K562 (cell line): ENCODE measurements around the gene DPP10. TPM values are rescaled to one million over a fixed set of nuclear protein-coding genes. Genes with fewer than 3 reads are reported as not detected.
A peak's percentile ranks its signal among the peaks of the same experiment; 100 is the strongest.

ENCODE experiments used
- ATAC-seq: fragments of 200-7000 bp; cut with Tn5 transposase; 3 replicates; pipeline ENCODE4 v1.9.1; 2020; ENCODE audit warnings: moderate library complexity
- BruUV-seq: library from RNA; stranded (reverse); fragments of 400-500 nt; replicated peaks from 2 replicates; lab custom pipeline; 2021; lab: Mats Ljungman, UMichigan
- CTCF ChIA-PET: fragments of 300-600 bp; formaldehyde crosslinking; extraction: SDS; loops from one replicate; lab custom pipeline; 2021; ENCODE audit warnings: low intra/inter-chr PET ratio; lab: Yijun Ruan, JAX
- POLR2A ChIA-PET: fragments of 300-600, 350-650 bp; sonication (Branson Sonifier 250); formaldehyde crosslinking; extraction: SDS; loops from one replicate; lab custom pipeline; 2021; ENCODE audit warnings: antibody characterized with exemption, inconsistent platforms; lab: Yijun Ruan, JAX
- DNase-seq, 4 experiments: peaks; one replicate each; pipeline versions ENCODE4 v3.0.0 to v3.0.0-alpha.2; 2011 to 2018; ENCODE audit warnings: low spot score in 3 of 4, mixed read lengths in 3 of 4; ENCODE audit errors: extremely low read depth in 1 of 4
- FAIRE-seq: peaks from 2 replicates; lab custom pipeline; 2011; peaks lifted over from hg19 to GRCh38; lab: Jason Lieb, UNC
- H2AFZ ChIP-seq: 2 replicates; pipeline ENCODE4 v1.6.0; 2011; ENCODE audit warnings: low read depth, low read length, control low read depth, inconsistent platforms
- H3K27ac ChIP-seq: fragments of 200-600 bp; 3 replicates; pipeline ENCODE4 v1.8.0; 2011; ENCODE audit warnings: low read depth, mild to moderate bottlenecking, control low read depth, inconsistent platforms, low read length, moderate library complexity, mixed read lengths; ENCODE audit errors: extremely low read depth
- H3K27me3 ChIP-seq, 2 experiments: fragments of 300-600 bp in 1 of 2; 2 replicates in 1 of 2; 3 replicates in 1 of 2; pipeline versions ENCODE4 v1.6.0 to v1.8.0; 2011; ENCODE audit warnings: inconsistent platforms in 2 of 2, low read length in 2 of 2, mild to moderate bottlenecking in 1 of 2, mixed read lengths in 1 of 2, moderate library complexity in 1 of 2; ENCODE audit not compliant: control insufficient read depth in 2 of 2, insufficient read depth in 2 of 2
- H3K36me3 ChIP-seq: fragments of 300-600 bp; 3 replicates; pipeline ENCODE4 v1.8.0; 2011; ENCODE audit warnings: mild to moderate bottlenecking, low read length, inconsistent platforms; ENCODE audit not compliant: control insufficient read depth, insufficient read depth
- H3K4me1 ChIP-seq, 2 experiments: fragments of 200-600 bp in 1 of 2; replicated peaks in 1 of 2; 2 replicates in 1 of 2; 3 replicates in 1 of 2; pipeline versions ENCODE4 v1.5.1 to v1.8.0; 2011; ENCODE audit warnings: inconsistent platforms in 2 of 2, low read length in 2 of 2, mild to moderate bottlenecking in 1 of 2, mixed read lengths in 1 of 2, moderate library complexity in 1 of 2; ENCODE audit not compliant: control insufficient read depth in 2 of 2, insufficient read depth in 2 of 2
- H3K4me2 ChIP-seq: 2 replicates; pipeline ENCODE4 v1.6.1; 2011; ENCODE audit warnings: low read length, control low read depth, inconsistent platforms, mixed read lengths; ENCODE audit not compliant: insufficient read depth
- H3K4me3 ChIP-seq: fragments of 200-600 bp; sonication (generic), shearing (Covaris generic); 2 replicates; pipeline ENCODE4 v1.5.1; 2016; ENCODE audit warnings: control low read depth, inconsistent platforms
- H3K79me2 ChIP-seq: fragments of 200-600 bp; 3 replicates; pipeline ENCODE4 v1.8.0; 2011; ENCODE audit warnings: low read length, inconsistent platforms; ENCODE audit not compliant: control insufficient read depth, insufficient read depth
- H3K9ac ChIP-seq, 2 experiments: 2 replicates each; pipeline versions ENCODE4 v1.6.0 to v1.6.1; 2011; ENCODE audit warnings: low read depth in 2 of 2, low read length in 2 of 2, control low read depth in 1 of 2, inconsistent platforms in 1 of 2, mild to moderate bottlenecking in 1 of 2, mixed read lengths in 1 of 2; ENCODE audit not compliant: insufficient read depth in 1 of 2
- H3K9me1 ChIP-seq: one replicate; pipeline ENCODE4 v1.6.0; 2011; ENCODE audit warnings: inconsistent platforms, mild to moderate bottlenecking, low read length, moderate library complexity; ENCODE audit not compliant: control insufficient read depth, insufficient read depth
- H3K9me3 ChIP-seq: replicated peaks from 2 replicates; pipeline ENCODE4 v1.5.1; 2011; ENCODE audit warnings: low read depth, low read length, inconsistent platforms; ENCODE audit not compliant: control insufficient read depth, insufficient read depth
- H4K20me1 ChIP-seq: replicated peaks from 2 replicates; pipeline ENCODE4 v1.6.1; 2011; ENCODE audit warnings: low read length, inconsistent platforms, mixed read lengths; ENCODE audit not compliant: control insufficient read depth, insufficient read depth
- KDM1A ChIP-seq, 2 experiments: fragments of 450-650 bp; IDR thresholded peaks; 2 replicates each; pipeline ENCODE4 v1.6.1; 2016; ENCODE audit warnings: mild to moderate bottlenecking in 2 of 2
- SRSF7 ChIP-seq: fragments of 200-400 bp; formaldehyde crosslinking; optimal IDR thresholded peaks from 2 replicates; pipeline ENCODE3; 2017; ENCODE audit warnings: mild to moderate bottlenecking, low read depth, low read length
- WGBS: fragments of 100-300 bp; shearing (Covaris generic); methylation state at CpG from one replicate; pipeline ENCODE4 v1.1.6; 2016; ENCODE audit warnings: low coverage, mixed read lengths; ENCODE audit not compliant: insufficient coverage; ENCODE audit errors: missing lambda C conversion rate; 5-methylcytosine and 5-hydroxymethylcytosine counted together
- in situ Hi-C: fragments of 300-500 bp; cut with MboI; formaldehyde crosslinking; loops from 4 replicates; pipeline ENCODE4 v1.15.0; 2018; ENCODE audit warnings: inconsistent platforms, mixed read lengths
- intact Hi-C: fragments of 100-400 bp; cut with micrococcal nuclease; formaldehyde crosslinking; loops from 2 replicates; pipeline ENCODE4 v1.14.2; 2022
- polyA plus RNA-seq, 8 experiments: library from polyadenylated mRNA; depleted of rRNA in 4 of 8; stranded (reverse) in 5 of 8; unstranded in 3 of 8; fragments of >200 nt; fragmentation: Nextera tagmentation in 2 of 8; fragmentation: Illumina TruSeq in 1 of 8; extraction: Ambion mirVana in 2 of 8; extraction: Trizol in 1 of 8; gene quantifications; 2 replicates each; pipeline versions ENCODE4 v1.2.1 to v1.2.3, GENCODE V29; 2011 to 2014; ENCODE audit warnings: inconsistent platforms in 1 of 8, missing spikeins in 1 of 8
- total RNA-seq, 7 experiments: library from RNA; depleted of rRNA in 6 of 7; stranded (reverse); fragments of >200 nt in 6 of 7; fragmentation: Illumina TruSeq in 2 of 7; extraction: Trizol in 2 of 7; gene quantifications; 2 replicates each; pipeline versions ENCODE4 v1.2.1 to v1.2.3, GENCODE V29; 2011 to 2021; ENCODE audit warnings: low replicate concordance in 1 of 7
- TF ChIP-seq, protein P1 (sequence below), 2 experiments: fragments of 450-650 bp; IDR thresholded peaks; 2 replicates each; pipeline ENCODE4 v1.6.1; 2016; ENCODE audit warnings: mild to moderate bottlenecking in 2 of 2, borderline replicate concordance in 1 of 2, low read depth in 1 of 2, moderate library complexity in 1 of 2

Gene DPP10
- total and polyA plus RNA-seq, 9 of the 15 experiments (the other 6 are each of a cell fraction or from before 2014, with no cell fraction given), result not detected

DNA sequence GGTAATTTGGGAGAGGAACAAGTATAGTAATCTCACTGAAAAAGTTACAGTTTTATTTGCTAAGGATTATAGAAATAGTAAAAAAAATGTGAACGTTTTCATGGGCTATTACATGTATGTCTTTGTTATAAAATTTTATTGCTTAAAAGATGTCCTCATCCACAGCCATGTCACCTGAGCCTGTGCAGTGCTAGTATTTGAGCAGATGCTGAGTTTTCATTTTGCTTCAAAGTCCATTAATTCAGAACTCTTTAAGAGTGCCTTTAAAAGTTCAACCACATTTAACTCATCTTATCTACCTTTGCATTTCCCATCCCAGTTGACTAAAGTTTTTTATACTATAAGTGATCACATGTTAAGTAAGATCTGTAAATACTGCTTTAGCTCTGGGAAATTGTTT is 52.6 kb downstream of the DPP10 start:
- Histone ChIP-seq H2AFZ (no peak overlapping the region), H3K4me3 (no peak overlapping the region), H3K27ac (no peak overlapping the region), H3K36me3 (no peaks in the 10 kb centered on the region), H3K9me3 (no peaks in the 10 kb centered on the region), H3K79me2 (no peaks in the 10 kb centered on the region), H3K27me3 (no peaks in the 10 kb centered on the region), H4K20me1 (no peaks in the 10 kb centered on the region), H3K4me1 (no peaks in the 10 kb centered on the region), H3K9me1 (no peaks in the 10 kb centered on the region), H3K4me2 (no peak overlapping the region), H3K9ac (no peak overlapping the region)
- in situ Hi-C loops (no loop called here), intact Hi-C loops (no loop called here)
- 0% methylated on average over 1 of the region's 1 CpG for WGBS
- no peak for TF ChIP-seq SRSF7
- FAIRE-seq, result no peak
- POLR2A ChIA-PET, result no interaction called here
- CTCF ChIA-PET, result no interaction called here
- no peak for ATAC-seq
- BruUV-seq, result no TSS peak
- DNase-seq, result no peak

DNA sequence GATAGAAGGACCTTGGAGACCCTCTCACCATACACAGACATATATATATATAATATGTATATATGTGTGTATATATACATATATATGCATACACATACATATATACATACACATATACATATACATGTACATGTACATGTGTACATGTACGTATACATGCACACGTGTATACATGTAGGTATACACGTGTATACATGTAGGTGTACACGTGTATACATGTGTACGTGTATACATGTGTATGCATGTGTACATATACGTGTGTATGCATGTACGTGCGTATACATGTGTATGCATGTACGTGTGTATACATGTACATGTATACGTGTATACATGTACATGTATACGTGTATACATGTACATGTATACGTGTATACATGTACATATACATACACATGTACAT is 54.5 kb downstream of the DPP10 start:
- no peak overlapping the region for H3K4me2 ChIP-seq
- H2AFZ ChIP-seq, result no peak overlapping the region
- intact Hi-C loops (no loop called here), in situ Hi-C loops (no loop called here)
- no peaks in the 10 kb centered on the region for H3K4me1 ChIP-seq
- no TSS peak for BruUV-seq
- H3K4me3 ChIP-seq, result no peak overlapping the region
- ChIA-PET CTCF (no interaction called here), POLR2A (no interaction called here)
- H4K20me1 ChIP-seq, result no peaks in the 10 kb centered on the region
- no peaks in the 10 kb centered on the region for H3K27me3 ChIP-seq
- H3K27ac ChIP-seq, result no peak overlapping the region
- no peaks in the 10 kb centered on the region for H3K9me1 ChIP-seq
- DNase-seq (no peak), ATAC-seq (no peak), FAIRE-seq (no peak)
- 3% methylated on average over 9 of the region's 12 CpGs for WGBS
- no peak overlapping the region for H3K9ac ChIP-seq
- no peaks in the 10 kb centered on the region for H3K79me2 ChIP-seq
- no peaks in the 10 kb centered on the region for H3K9me3 ChIP-seq
- no peaks in the 10 kb centered on the region for H3K36me3 ChIP-seq
- TF ChIP-seq KDM1A (IDR thresholded peaks at IDR 0.05), result peak in 1 of 2 experiments; percentile 36; a peak in 1 of 4 replicates
- TF ChIP-seq, protein P1, sequence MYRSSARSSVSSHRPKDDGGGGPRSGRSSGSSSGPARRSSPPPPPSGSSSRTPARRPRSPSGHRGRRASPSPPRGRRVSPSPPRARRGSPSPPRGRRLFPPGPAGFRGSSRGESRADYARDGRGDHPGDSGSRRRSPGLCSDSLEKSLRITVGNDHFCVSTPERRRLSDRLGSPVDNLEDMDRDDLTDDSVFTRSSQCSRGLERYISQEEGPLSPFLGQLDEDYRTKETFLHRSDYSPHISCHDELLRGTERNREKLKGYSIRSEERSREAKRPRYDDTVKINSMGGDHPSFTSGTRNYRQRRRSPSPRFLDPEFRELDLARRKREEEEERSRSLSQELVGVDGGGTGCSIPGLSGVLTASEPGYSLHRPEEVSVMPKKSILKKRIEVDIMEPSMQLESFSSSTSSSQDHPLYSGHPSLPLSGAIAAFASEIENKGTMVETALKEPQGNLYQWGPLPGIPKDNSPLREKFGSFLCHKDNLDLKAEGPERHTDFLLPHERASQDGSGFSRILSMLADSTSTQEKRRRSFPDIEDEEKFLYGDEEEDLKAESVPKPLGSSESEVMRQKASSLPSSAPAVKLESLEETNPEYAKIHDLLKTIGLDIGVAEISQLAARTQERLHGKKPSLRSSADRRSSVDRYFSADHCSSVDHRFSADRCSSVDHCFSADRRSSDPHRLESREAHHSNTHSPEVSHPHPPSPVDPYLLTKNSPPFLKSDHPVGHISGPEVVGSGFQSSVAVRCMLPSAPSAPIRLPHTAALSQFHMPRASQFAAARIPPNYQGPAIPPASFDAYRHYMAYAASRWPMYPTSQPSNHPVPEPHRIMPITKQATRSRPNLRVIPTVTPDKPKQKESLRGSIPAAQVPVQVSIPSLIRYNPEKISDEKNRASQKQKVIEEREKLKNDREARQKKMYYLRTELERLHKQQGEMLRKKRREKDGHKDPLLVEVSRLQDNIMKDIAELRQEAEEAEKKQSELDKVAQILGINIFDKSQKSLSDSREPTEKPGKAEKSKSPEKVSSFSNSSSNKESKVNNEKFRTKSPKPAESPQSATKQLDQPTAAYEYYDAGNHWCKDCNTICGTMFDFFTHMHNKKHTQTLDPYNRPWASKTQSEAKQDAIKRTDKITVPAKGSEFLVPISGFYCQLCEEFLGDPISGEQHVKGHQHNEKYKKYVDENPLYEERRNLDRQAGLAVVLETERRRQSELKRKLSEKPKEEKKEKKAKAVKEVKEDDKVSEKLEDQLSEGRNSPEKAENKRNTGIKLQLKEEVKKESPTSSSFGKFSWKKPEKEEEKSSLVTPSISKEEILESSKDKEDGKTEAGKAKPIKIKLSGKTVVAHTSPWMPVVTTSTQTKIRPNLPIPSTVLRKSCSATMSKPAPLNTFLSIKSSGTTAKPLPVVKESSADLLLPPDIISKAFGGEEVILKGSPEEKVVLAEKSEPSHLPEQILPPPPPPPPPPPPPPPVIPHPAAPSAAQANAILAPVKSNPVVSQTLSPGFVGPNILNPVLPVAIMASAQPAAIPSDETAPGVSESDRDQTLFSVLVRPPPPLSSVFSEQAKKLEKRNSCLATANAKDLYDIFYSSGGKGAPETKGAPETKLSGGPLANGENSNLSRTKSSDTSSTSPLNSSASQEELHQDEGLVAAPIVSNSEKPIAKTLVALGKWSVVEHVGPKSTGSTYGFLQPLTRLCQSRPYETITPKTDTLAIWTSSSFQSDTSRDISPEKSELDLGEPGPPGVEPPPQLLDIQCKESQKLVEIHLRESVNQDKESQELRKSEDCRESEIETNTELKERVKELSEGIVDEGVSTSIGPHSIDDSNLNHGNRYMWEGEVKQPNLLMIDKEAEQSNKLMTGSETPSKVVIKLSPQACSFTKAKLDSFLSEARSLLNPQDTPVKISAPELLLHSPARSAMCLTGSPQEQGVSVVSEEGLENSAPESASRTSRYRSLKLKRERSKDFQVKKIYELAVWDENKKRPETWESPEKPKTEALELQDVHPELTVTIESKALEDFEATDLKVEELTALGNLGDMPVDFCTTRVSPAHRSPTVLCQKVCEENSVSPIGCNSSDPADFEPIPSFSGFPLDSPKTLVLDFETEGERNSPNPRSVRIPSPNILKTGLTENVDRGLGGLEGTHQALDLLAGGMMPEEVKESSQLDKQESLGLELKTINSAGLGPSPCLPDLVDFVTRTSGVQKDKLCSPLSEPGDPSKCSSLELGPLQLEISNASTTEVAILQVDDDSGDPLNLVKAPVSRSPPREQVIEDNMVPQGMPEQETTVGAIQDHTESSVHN (IDR thresholded peaks at IDR 0.05; ENCODE audit: borderline replicate concordance in 1 of 2, low read depth in 1 of 2), result no peak
- TF ChIP-seq, all 486 proteins: peak for 1
